GM12878 (cell line): ENCODE results near the gene HIVEP3. TPM values are rescaled to one million over a fixed set of nuclear protein-coding genes. Genes with fewer than 3 reads are reported as not detected.

Experiments
- ATF3 ChIP-seq: IDR thresholded peaks from 2 replicates; pipeline ENCODE4 v1.6.1; 2011; ENCODE audit warnings: low read depth, mild to moderate bottlenecking, low read length, moderate library complexity, borderline replicate concordance; ENCODE audit errors: extremely low read depth
- CBX3 ChIP-seq: fragments of 200-600 bp; sonication (generic); IDR thresholded peaks from 2 replicates; pipeline ENCODE4 v1.6.1; 2016; ENCODE audit warnings: low read depth, borderline replicate concordance
- FOS ChIP-seq: IDR thresholded peaks from 3 replicates; pipeline ENCODE4 v1.6.1; 2011; ENCODE audit warnings: borderline replicate concordance; ENCODE audit not compliant: insufficient read length; ENCODE audit errors: extremely low read depth
- IKZF2 ChIP-seq, 2 experiments: fragments of 450-650 bp; IDR thresholded peaks; 2 replicates each; pipeline ENCODE4 v1.6.1; 2017; ENCODE audit warnings: mild to moderate bottlenecking in 2 of 2, moderate library complexity in 2 of 2
- MAX ChIP-seq: IDR thresholded peaks from 2 replicates; pipeline ENCODE4 v1.6.1; 2012; ENCODE audit warnings: low read depth, low read length, improper control_type of control experiment
- MEF2B ChIP-seq: fragments of 450-650 bp; IDR thresholded peaks from 2 replicates; pipeline ENCODE4 v1.6.1; 2018; ENCODE audit warnings: mild to moderate bottlenecking, moderate library complexity; ENCODE audit not compliant: partially characterized antibody, poor library complexity, severe bottlenecking
- NFXL1 ChIP-seq: fragments of 450-650 bp; IDR thresholded peaks from 2 replicates; pipeline ENCODE4 v1.6.1; 2017; ENCODE audit warnings: antibody characterized with exemption, mild to moderate bottlenecking, borderline replicate concordance
- NRF1 ChIP-seq: conservative IDR thresholded peaks from 2 replicates; pipeline ENCODE4 v1.6.1; 2011; ENCODE audit warnings: mild to moderate bottlenecking, low read depth, low read length, improper control_type of control experiment
- RELB ChIP-seq: fragments of 450-650 bp; IDR thresholded peaks from 2 replicates; pipeline ENCODE4 v1.6.1; 2017; ENCODE audit warnings: low read depth, mild to moderate bottlenecking, moderate library complexity
- SRF ChIP-seq, 2 experiments: IDR thresholded peaks; 2 replicates each; pipeline ENCODE4 v1.6.1; 2011; ENCODE audit warnings: low read depth in 2 of 2, low read length in 2 of 2, mild to moderate bottlenecking in 1 of 2, moderate library complexity in 1 of 2
- TBL1XR1 ChIP-seq: IDR thresholded peaks from 2 replicates; pipeline ENCODE4 v1.6.1; 2012; ENCODE audit warnings: low read depth, low read length, improper control_type of control experiment
- ZBTB11 ChIP-seq: fragments of 450-650 bp; formaldehyde crosslinking; IDR thresholded peaks from 2 replicates; pipeline ENCODE4 v1.5.0; 2022; ENCODE audit warnings: mild to moderate bottlenecking, missing genetic modification characterization
- ZNF687 ChIP-seq: fragments of 450-650 bp; IDR thresholded peaks from 2 replicates; pipeline ENCODE4 v1.6.1; 2017; ENCODE audit warnings: mild to moderate bottlenecking, moderate library complexity
- polyA plus RNA-seq, 11 experiments: library from polyadenylated mRNA; depleted of rRNA in 4 of 11; unstranded in 6 of 11; stranded (reverse) in 5 of 11; fragments of >200 nt; fragmentation: Nextera tagmentation in 4 of 11; fragmentation: Illumina TruSeq in 1 of 11; extraction: Ambion mirVana in 4 of 11; extraction: Trizol in 1 of 11; gene quantifications; 1 replicate in 1 of 11; 2 replicates in 10 of 11; pipeline versions ENCODE4 v1.2.1 to v1.2.3, GENCODE V29; 2011 to 2016; ENCODE audit warnings: inconsistent platforms in 2 of 11, missing spikeins in 2 of 11, low read depth in 1 of 11
- total RNA-seq, 4 experiments: library from RNA; depleted of rRNA in 3 of 4; stranded (reverse); fragments of >200 nt in 3 of 4; fragmentation: Illumina TruSeq in 1 of 4; extraction: Trizol in 1 of 4; gene quantifications; 2 replicates each; pipeline versions ENCODE4 v1.2.1 to v1.2.3, GENCODE V29; 2013 to 2021

HIVEP3 gene
- total and polyA plus RNA-seq, 10 of the 15 experiments (the other 5 are each of a cell fraction or from before 2014, with no cell fraction given) = 1.8 to 13.6 (median 3.8) TPM

GRCh38 chr1:41726899-41727748 is 191.6 kb downstream of the HIVEP3 start (continued):
- TF ChIP-seq ZBTB11 (CRISPR knock-in tag) (no peak), RELB (peak; percentile 74), ATF3 (no peak), SRF (IDR thresholded peaks at IDR 0.05; ENCODE audit: low read depth in 2 of 2, low read length in 2 of 2) (no peak), FOS (no peak), CBX3 (no peak), TBL1XR1 (peak; percentile 99), IKZF2 (IDR thresholded peaks at IDR 0.05) (peak; percentile 93 to 94), MAX (peak; percentile 48), NRF1 (no peak), MEF2B (peak; percentile 93), ZNF687 (peak; percentile 21), NFXL1 (no peak)
